Measurements from ENCODE around the gene TJP3.

DNA sequence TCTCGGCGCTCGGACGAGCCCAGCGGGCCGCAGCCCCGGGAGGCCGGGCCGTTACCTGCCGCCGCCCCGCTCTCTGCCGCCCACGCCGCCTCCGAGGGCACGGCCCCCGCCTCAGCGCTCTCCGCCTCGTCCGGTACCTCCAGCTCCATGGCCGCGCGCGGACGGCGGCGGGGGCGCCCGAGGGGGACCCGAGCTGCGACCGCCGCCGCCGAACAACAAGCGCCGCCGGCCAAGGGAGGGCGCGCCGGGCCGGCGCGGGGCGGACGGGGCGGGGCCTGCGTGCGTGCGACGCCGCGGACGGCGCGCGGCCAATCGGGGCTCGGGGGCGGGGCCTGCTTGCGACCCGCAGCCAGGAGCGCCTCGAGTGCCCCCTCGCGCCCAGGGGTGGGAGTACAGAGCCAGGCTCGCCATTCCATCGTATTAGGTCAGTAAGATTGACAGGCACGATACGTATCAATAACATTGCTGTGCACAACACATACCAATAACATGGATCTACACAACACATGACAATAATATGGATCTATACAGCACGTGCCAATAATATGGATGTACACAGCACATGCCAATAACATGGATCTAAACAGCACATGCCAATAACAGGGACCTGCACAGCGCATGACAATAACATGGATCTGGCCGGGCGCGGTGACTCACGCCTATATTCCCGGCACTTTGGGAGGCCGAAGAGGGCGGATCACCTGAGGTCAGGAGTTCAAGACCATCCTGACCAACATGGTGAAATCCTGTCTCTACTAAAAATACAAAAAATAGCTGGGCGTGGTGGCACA, 7.7 kb upstream of the TJP3 start, which contains the start of gene PIP5K1C:
- TF ChIP-seq POLR2A (IDR thresholded peaks at IDR 0.05; ENCODE audit: low read depth) (no peak), EP300 (IDR thresholded peaks at IDR 0.05) (no peak)

All from esophagus muscularis mucosa (tissue), 2 donors.